Measurements from ENCODE around the gene KBTBD4. TPM values are rescaled to one million over a fixed set of nuclear protein-coding genes. Genes with fewer than 3 reads are reported as not detected.
A peak's percentile ranks its signal among the peaks of the same experiment; 100 is the strongest.

The KBTBD4 gene
- total RNA-seq, 4 donors from 2014 or later = 25.0 to 35.6 (median 30.4) TPM

DNA sequence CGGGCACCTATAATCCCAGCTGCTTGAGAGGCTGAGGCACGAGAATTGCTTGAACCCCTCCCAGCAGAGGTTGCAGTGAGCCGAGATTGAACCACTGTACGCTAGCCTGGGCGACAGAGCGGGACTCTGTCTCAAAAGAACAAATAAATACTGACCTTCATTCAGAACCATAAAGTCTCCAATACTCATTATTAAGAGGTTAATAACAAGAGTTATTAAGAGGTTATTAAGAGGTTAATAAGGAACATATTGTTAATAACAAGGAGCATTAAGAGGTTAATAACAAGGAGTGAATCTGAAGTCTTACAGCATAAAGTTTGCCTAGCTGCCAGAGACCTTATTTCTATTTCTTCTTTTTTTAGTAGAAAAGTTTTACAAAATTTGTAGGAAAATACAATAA is 33.5 kb downstream of the KBTBD4 start:
- DNase-seq (no peak), ATAC-seq (no peak)
- H3K27ac ChIP-seq = peak overlapping the region in 3 of 4 donors; percentile 1 to 41 (median 31)
- TF ChIP-seq POLR2A (IDR thresholded peaks at IDR 0.05) = no peak
- TF ChIP-seq, protein P1, sequence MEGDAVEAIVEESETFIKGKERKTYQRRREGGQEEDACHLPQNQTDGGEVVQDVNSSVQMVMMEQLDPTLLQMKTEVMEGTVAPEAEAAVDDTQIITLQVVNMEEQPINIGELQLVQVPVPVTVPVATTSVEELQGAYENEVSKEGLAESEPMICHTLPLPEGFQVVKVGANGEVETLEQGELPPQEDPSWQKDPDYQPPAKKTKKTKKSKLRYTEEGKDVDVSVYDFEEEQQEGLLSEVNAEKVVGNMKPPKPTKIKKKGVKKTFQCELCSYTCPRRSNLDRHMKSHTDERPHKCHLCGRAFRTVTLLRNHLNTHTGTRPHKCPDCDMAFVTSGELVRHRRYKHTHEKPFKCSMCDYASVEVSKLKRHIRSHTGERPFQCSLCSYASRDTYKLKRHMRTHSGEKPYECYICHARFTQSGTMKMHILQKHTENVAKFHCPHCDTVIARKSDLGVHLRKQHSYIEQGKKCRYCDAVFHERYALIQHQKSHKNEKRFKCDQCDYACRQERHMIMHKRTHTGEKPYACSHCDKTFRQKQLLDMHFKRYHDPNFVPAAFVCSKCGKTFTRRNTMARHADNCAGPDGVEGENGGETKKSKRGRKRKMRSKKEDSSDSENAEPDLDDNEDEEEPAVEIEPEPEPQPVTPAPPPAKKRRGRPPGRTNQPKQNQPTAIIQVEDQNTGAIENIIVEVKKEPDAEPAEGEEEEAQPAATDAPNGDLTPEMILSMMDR (IDR thresholded peaks at IDR 0.05 in 4 of 5, conservative IDR thresholded peaks at IDR 0.05 in 1 of 5) = no peak
- intact Hi-C loops (cut with DNase I; ENCODE audit: low total_unique reads) = no loop called here
- H3K4me3 ChIP-seq = no peak overlapping the region
- H3K4me1 ChIP-seq = peaks cover 69 to 74% of the 10 kb centered on the region in 2 donors
- H3K9me3 ChIP-seq = no peaks in the 10 kb centered on the region
- in situ Hi-C loops (cut with MboI; ENCODE audit: low sequenced_read_pairs in 4 of 4) = no loop called here
- no peaks in the 10 kb centered on the region for H3K27me3 ChIP-seq
- no peaks in the 10 kb centered on the region for H3K36me3 ChIP-seq

DNA sequence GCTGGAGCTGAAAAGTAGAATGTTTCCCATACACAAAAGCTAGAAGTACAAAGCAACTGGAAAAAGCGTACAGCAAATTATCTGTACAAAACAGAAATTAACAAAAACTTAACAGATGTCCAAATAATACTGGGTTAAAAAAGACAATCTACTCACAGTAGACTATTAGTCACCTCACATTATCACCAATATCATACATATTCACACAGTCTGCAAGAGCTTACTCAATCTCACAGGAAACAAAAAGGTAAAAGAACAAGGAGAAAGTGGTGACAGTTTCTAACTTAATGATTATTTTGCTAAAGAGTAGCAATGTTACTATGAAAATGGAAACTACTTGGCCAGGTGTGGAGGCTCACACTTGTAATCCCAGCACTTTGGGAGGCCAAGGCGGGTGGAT is 37.7 kb downstream of the KBTBD4 start:
- DNase-seq (no peak), ATAC-seq (no peak)
- Histone ChIP-seq H3K27me3 (no peaks in the 10 kb centered on the region), H3K4me3 (no peak overlapping the region), H3K9me3 (no peaks in the 10 kb centered on the region), H3K36me3 (no peaks in the 10 kb centered on the region), H3K4me1 (peaks cover 63 to 83% of the 10 kb centered on the region in 2 donors), H3K27ac (peak overlapping the region; percentile 76 to 85 (median 78))
- in situ Hi-C loops (cut with MboI; ENCODE audit: low sequenced_read_pairs in 4 of 4) = no loop called here
- intact Hi-C loops (cut with DNase I; ENCODE audit: low total_unique reads) = no loop called here
- TF ChIP-seq POLR2A (IDR thresholded peaks at IDR 0.05) = no peak
- TF ChIP-seq, protein P1 (IDR thresholded peaks at IDR 0.05 in 4 of 5, conservative IDR thresholded peaks at IDR 0.05 in 1 of 5) = no peak

DNA sequence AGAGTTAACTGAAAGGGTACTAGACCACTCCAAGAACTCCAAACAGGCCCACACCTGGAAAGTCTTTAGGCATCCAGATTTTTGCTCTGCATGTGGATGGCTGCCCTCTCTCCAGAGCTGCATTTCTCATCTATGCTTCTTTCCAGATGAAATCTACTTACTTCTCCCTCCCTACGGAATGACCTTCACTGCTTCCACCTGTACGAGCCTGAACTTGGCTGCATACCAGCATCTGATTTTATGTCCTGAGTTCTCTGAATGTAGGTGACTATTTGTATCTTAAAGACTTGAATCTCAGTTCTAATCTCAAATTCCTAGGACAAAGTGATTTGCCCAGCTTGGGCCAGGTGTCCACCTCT is 39.1 kb downstream of the KBTBD4 start:
- ATAC-seq (peak in 1 of 2 donors; percentile 11), DNase-seq (peak in 1 of 2 donors; percentile 8)
- in situ Hi-C loops (cut with MboI; ENCODE audit: low sequenced_read_pairs in 4 of 4) = no loop called here
- Histone ChIP-seq H3K36me3 (no peaks in the 10 kb centered on the region), H3K9me3 (no peaks in the 10 kb centered on the region), H3K4me3 (no peak overlapping the region), H3K4me1 (peaks cover 75 to 86% of the 10 kb centered on the region in 2 donors), H3K27ac (peak overlapping the region; percentile 76 to 85 (median 78)), H3K27me3 (no peaks in the 10 kb centered on the region)
- intact Hi-C loops (cut with DNase I; ENCODE audit: low total_unique reads) = no loop called here
- TF ChIP-seq, protein P1 (IDR thresholded peaks at IDR 0.05 in 4 of 5, conservative IDR thresholded peaks at IDR 0.05 in 1 of 5) = no peak
- no peak for TF ChIP-seq POLR2A (IDR thresholded peaks at IDR 0.05)

DNA sequence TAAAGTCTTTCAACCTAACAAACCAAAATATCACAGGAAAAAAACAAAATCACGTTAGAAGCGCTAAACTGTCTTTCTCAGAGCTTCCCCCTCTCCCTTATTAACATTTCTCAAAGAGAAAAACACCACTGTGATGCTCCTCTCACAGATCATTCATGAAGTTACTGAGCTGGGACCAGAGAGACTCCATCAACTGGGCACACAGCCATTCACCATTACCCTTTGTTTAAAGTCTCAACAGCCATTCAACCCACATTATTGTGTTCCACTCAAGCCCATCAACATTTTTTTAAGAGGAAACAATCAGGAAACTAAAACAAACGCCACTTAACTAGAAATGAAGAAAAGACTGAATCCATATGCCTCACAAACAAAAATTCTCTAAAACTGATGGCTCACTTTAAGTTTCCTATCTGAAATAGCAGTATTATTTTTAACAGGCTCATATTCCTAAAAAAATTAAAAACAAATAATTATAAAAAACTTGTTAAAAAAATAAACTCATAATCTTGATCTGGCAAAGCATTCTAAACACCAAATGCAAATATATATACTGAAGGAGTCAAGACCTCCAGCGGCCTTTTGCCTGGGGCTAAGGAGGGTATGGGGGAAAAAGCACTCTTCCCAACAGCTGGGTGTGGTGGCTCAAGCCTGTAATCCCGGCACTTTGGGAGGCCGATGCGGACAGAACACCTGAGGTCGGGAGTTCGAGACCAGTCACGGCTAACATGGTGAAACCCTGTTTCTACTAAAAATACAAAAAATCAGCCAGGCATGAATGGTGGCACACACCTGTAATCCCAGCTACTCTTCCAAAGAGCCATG is 39.8 kb downstream of the KBTBD4 start:
- Histone ChIP-seq H3K4me1 (peaks cover 78 to 86% of the 10 kb centered on the region in 2 donors), H3K27me3 (no peaks in the 10 kb centered on the region), H3K9me3 (no peaks in the 10 kb centered on the region), H3K27ac (peak overlapping the region; percentile 76 to 85 (median 78)), H3K36me3 (no peaks in the 10 kb centered on the region), H3K4me3 (no peak overlapping the region)
- no peak for TF ChIP-seq POLR2A (IDR thresholded peaks at IDR 0.05)
- in situ Hi-C loops (cut with MboI; ENCODE audit: low sequenced_read_pairs in 4 of 4) = no loop called here
- ATAC-seq (no peak), DNase-seq (peak in 1 of 2 donors; percentile 8)
- intact Hi-C loops (cut with DNase I; ENCODE audit: low total_unique reads) = no loop called here

DNA sequence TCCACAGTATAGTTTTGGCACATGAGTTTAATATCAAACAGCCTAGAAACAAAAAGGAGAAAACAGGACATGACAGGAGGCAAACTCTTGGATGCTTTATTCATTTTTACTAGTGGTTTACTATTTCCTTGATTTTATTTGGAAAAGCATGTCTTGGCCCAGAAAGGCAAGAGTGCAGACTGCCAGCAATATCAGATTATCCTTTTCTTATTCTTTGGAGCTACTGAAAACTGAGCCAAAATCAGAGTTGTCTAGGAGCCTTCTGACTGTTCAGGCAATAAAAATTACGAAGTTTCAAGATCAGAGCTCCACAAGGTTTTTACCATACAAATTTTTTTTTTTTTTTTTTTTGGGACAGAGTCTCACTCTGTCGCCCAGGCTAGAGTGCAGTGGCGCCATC is 41.9 kb downstream of the KBTBD4 start:
- intact Hi-C loops (cut with DNase I; ENCODE audit: low total_unique reads) (no loop called here), in situ Hi-C loops (cut with MboI; ENCODE audit: low sequenced_read_pairs in 4 of 4) (no loop called here)
- no peaks in the 10 kb centered on the region for H3K27me3 ChIP-seq
- peaks cover 79 to 88% of the 10 kb centered on the region in 2 donors for H3K4me1 ChIP-seq
- DNase-seq (no peak), ATAC-seq (no peak)
- H3K4me3 ChIP-seq = no peak overlapping the region
- no peaks in the 10 kb centered on the region for H3K36me3 ChIP-seq
- TF ChIP-seq, protein P1 (IDR thresholded peaks at IDR 0.05 in 4 of 5, conservative IDR thresholded peaks at IDR 0.05 in 1 of 5) = no peak
- TF ChIP-seq POLR2A (IDR thresholded peaks at IDR 0.05) = no peak
- H3K9me3 ChIP-seq = no peaks in the 10 kb centered on the region
- H3K27ac ChIP-seq = peak overlapping the region in 3 of 4 donors; percentile 6 to 43 (median 34)
